Esophagus muscularis mucosa (tissue), 4 donors: ENCODE data around the gene SLC25A11.

Experiments
- CTCF ChIP-seq, 3 experiments: fragments of 200-600 bp in 2 of 3; fragments of 450-650 bp in 1 of 3; sonication (generic) in 2 of 3; IDR thresholded peaks; one replicate each; pipeline ENCODE4 v1.5.1; 2017 to 2019; ENCODE audit warnings: antibody characterized with exemption in 3 of 3, mild to moderate bottlenecking in 2 of 3, moderate library complexity in 1 of 3
- EP300 ChIP-seq: sonication (generic); formaldehyde crosslinking; IDR thresholded peaks from one replicate; pipeline ENCODE4 v1.6.1; 2017; ENCODE audit warnings: antibody characterized with exemption
- POLR2A ChIP-seq: fragments of 450-650 bp; IDR thresholded peaks from one replicate; pipeline ENCODE4 v1.6.1; 2017; ENCODE audit warnings: antibody characterized with exemption, moderate library complexity, mild to moderate bottlenecking, low read depth
- POLR2AphosphoS5 ChIP-seq, 2 donors: sonication (generic); formaldehyde crosslinking; IDR thresholded peaks; one replicate each; pipeline ENCODE4 v1.6.1; 2017; ENCODE audit warnings: antibody characterized with exemption in 2 of 2

DNA sequence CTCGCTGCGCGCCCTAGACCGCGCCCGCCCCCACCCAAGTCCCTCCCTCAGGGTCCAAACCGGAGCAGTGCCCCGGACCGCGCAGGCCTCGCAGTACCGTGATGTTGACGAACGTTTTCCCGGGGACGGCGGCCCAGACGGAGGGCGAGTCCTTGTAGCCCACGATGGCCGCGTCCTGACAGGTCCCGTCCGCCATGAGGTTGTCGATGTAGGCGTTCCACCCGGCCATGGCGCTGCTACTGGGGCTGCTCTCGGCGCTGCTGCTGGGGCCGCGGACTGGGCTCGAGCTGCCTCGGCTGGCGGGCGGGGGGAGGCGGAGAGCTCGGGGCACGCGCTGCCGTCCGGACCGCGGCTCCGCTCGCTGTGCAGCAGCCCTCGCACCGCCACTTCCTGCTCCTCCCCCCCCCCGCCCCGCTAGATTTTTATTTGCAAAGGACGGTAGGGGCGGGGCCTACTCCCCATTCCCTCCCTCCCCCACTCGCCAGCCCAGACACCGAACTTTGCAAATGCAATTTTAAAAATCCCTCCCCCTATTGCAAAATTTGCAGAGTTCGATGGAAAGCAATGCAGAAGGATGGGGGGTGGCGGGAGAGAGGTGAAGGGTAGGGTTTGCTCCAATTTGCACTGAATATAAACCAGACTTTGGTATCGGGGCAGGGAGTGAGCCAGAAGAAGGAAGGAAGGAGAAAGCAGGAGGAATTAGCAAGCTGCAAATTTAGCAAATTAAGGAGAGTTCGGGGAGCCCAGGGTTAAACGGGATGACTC, 8.5 kb upstream of the SLC25A11 start, which contains the start of gene PFN1:
- TF ChIP-seq CTCF (IDR thresholded peaks at IDR 0.05) (no peak), POLR2A (peak; percentile 89), POLR2AphosphoS5 (IDR thresholded peaks at IDR 0.05) (peak; percentile 28 to 94), EP300 (no peak)
